Measurements from ENCODE around the gene CDC34. TPM values are rescaled to one million over a fixed set of nuclear protein-coding genes. Genes with fewer than 3 reads are reported as not detected.
A peak's percentile ranks its signal among the peaks of the same experiment; 100 is the strongest.

CDC34 gene
- total and polyA plus RNA-seq, 3 donors from 2014 or later = 149 to 249 (median 205) TPM

DNA sequence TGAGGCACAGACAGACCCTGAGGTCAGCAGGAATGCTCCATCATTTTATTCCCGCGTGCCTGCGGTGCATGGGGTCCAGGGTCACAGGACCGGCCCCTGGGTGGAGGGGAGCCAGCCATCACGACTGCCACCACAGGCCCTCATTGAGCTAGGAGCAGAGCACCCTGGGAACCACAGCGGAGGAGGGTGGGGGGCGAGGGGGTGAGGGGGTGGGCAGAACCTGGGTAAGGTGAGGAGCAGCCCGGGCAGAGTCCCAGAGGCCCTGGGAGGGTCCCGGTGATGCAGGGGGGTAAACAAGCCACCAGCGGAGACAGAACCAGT is 36.5 kb upstream of the CDC34 start:
- Histone ChIP-seq H3K9me3 (no peaks in the 10 kb centered on the region), H3K27ac (no peak overlapping the region), H3K27me3 (no peaks in the 10 kb centered on the region), H3K4me1 (peaks cover 12% of the 10 kb centered on the region), H3K4me3 (no peak overlapping the region), H3K36me3 (ENCODE audit: low read depth, missing control alignments) (no peaks in the 10 kb centered on the region)
- TF ChIP-seq POLR2A (IDR thresholded peaks at IDR 0.05) = no peak
- TF ChIP-seq, protein P1, sequence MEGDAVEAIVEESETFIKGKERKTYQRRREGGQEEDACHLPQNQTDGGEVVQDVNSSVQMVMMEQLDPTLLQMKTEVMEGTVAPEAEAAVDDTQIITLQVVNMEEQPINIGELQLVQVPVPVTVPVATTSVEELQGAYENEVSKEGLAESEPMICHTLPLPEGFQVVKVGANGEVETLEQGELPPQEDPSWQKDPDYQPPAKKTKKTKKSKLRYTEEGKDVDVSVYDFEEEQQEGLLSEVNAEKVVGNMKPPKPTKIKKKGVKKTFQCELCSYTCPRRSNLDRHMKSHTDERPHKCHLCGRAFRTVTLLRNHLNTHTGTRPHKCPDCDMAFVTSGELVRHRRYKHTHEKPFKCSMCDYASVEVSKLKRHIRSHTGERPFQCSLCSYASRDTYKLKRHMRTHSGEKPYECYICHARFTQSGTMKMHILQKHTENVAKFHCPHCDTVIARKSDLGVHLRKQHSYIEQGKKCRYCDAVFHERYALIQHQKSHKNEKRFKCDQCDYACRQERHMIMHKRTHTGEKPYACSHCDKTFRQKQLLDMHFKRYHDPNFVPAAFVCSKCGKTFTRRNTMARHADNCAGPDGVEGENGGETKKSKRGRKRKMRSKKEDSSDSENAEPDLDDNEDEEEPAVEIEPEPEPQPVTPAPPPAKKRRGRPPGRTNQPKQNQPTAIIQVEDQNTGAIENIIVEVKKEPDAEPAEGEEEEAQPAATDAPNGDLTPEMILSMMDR (IDR thresholded peaks at IDR 0.05) = no peak
- DNase-seq = no peak
- intact Hi-C loops (cut with DNase I; ENCODE audit: low total_unique reads) = no loop called here
- WGBS, 2 donors = 53 to 54% methylated on average over 5 to 10 of the region's 10 CpGs

DNA sequence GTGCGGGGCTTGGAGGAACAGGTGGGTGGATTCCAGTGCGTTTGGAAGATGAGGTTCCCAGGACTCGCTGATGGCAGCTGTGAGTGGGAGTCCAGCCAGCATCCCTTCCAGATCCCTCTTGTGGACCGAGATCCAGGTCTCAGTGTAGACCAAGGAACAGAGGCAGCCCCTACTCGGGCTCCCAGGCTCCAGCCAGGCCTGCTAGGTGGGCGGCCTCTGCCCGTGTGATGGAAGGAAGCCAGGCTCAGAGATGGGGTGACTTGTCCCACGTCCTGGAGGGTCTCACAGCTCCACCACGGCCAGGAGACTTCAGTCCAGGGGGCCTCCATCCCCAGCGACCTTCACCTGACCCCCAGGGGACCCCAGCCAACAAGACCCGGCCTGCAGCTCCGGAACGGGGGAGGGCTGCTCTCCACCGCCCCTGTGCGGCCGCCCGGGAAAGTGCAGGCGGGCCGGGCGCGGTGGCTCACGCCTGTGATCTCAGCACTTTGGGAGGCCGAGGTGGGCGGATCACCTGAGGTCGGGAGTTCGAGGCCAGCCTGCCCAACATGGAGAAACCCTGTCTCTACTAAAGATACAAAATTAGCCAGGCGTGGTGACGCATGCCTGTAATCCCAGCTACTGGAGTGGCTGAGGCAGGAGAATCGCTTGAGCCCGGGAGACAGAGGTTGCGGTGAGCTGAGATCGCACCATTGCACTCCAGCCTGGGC is 36.0 kb upstream of the CDC34 start:
- TF ChIP-seq, protein P1 (IDR thresholded peaks at IDR 0.05) = peak; percentile 20 to 78 (median 74)
- no peak for TF ChIP-seq POLR2A (IDR thresholded peaks at IDR 0.05)
- Histone ChIP-seq H3K27me3 (no peaks in the 10 kb centered on the region), H3K4me1 (peaks cover 12% of the 10 kb centered on the region), H3K9me3 (no peaks in the 10 kb centered on the region), H3K36me3 (ENCODE audit: low read depth, missing control alignments) (no peaks in the 10 kb centered on the region), H3K4me3 (no peak overlapping the region), H3K27ac (no peak overlapping the region)
- DNase-seq = no peak
- intact Hi-C loops (cut with DNase I; ENCODE audit: low total_unique reads) = no loop called here
- 10 to 29% methylated on average over 13 to 32 of the region's 32 CpGs for WGBS, 2 donors

DNA sequence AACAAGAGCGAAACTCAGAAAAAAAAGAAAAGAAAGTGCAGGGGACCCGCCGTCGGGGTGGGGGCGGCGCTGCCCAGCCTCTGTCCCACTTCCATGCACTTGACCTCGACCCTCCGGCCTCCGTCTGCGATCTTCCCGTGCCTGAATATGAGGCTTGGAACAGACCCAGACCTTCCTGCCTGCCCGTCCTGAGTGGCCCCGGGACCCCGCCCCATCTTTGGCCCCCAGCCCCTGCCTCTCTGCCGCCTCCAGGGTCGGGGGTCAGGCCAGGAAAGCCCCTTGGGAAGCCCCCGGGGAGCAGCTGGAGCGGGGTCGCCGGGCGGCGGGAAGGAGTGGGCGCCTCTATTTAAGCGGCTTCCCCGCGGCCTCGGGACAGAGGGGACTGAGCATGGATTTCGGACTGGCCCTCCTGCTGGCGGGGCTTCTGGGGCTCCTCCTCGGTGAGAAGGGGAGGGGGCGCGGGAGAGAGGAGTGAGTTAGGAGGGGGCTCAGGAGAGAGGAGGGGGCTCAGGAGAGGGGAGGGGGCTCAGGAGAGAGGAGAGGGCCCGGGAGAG is 35.4 kb upstream of the CDC34 start, which contains the start of gene MADCAM1:
TSS of gene MADCAM1 (plus strand) at position 375 of the 554 bp plus-strand sequence. CDS start at position 389, 14 bp downstream.
- no peak within 1 kb of the TSS for H3K27ac ChIP-seq
- H3K4me3 ChIP-seq = no peak within 1 kb of the TSS
- H3K36me3 ChIP-seq (ENCODE audit: low read depth, missing control alignments) = no peaks in the 10 kb centered on the region
- no peaks in the 10 kb centered on the region for H3K9me3 ChIP-seq
- no peaks in the 10 kb centered on the region for H3K27me3 ChIP-seq
- H3K4me1 ChIP-seq = peaks cover 12% of the 10 kb centered on the region
- TF ChIP-seq, protein P1 (IDR thresholded peaks at IDR 0.05) = no peak
- no peak for TF ChIP-seq POLR2A (IDR thresholded peaks at IDR 0.05)
- no peak for DNase-seq
- 2 to 5% methylated on average over 25 to 30 of the region's 33 CpGs for WGBS, 2 donors
- intact Hi-C loops (cut with DNase I; ENCODE audit: low total_unique reads) = no loop called here

DNA sequence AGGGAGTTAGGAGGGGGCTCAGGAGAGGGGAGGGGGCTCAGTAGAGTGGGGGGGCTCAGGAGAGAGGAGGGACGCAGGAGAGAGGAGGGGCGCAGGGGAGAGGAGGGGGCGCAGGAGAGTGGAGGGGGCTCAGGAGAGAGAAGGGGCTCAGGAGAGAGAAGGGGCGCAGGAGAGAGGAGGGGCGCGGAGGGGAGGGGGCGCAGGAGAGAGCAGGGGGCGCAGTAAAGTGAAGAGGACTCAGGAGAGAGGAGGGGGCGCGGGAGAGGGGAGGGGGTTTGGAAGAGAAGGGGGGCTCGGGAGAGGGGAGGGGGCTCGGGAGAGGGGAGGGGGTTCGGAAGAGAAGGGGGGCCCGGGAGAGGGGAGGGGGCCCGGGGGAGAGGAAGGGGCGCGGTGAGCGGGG is 34.6 kb upstream of the CDC34 start:
- Histone ChIP-seq H3K4me1 (peaks cover 12% of the 10 kb centered on the region), H3K36me3 (ENCODE audit: low read depth, missing control alignments) (no peaks in the 10 kb centered on the region), H3K27ac (no peak overlapping the region), H3K4me3 (no peak overlapping the region), H3K27me3 (no peaks in the 10 kb centered on the region), H3K9me3 (no peaks in the 10 kb centered on the region)
- no peak for TF ChIP-seq POLR2A (IDR thresholded peaks at IDR 0.05)
- TF ChIP-seq, protein P1 (IDR thresholded peaks at IDR 0.05) = no peak
- intact Hi-C loops (cut with DNase I; ENCODE audit: low total_unique reads) = no loop called here
- DNase-seq = no peak
- WGBS, 2 donors = 6 to 8% methylated on average over 3 to 8 of the region's 18 CpGs

DNA sequence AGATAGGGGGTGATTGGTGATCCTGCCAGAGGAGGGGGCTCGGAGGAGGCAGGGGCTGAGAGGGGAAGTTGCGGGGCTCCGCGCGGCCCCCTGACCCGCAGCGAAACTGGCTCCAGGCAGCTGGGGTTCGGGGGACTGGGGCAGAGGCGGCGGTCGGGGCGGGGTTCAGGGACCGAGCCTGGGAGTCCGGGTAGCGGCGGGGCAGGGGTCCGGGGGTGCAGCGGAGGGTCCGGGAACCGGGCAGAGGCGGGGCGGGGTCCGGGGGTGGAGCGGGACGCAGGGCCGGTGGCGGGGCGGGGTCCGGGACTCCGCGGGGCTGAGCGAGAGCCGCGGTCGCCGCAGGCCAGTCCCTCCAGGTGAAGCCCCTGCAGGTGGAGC is 34.1 kb upstream of the CDC34 start:
- WGBS, 2 donors = 1 to 2% methylated on average over 16 to 28 of the region's 36 CpGs
- Histone ChIP-seq H3K4me1 (peaks cover 12% of the 10 kb centered on the region), H3K27me3 (no peaks in the 10 kb centered on the region), H3K9me3 (no peaks in the 10 kb centered on the region), H3K36me3 (ENCODE audit: low read depth, missing control alignments) (no peaks in the 10 kb centered on the region), H3K27ac (no peak overlapping the region), H3K4me3 (peak overlapping the region in 1 of 2 donors; percentile 5)
- intact Hi-C loops (cut with DNase I; ENCODE audit: low total_unique reads) = no loop called here
- no peak for DNase-seq
- TF ChIP-seq POLR2A (IDR thresholded peaks at IDR 0.05) = no peak
